ENCODE measurements around the gene AP3B1.

The AP3B1 gene

DNA sequence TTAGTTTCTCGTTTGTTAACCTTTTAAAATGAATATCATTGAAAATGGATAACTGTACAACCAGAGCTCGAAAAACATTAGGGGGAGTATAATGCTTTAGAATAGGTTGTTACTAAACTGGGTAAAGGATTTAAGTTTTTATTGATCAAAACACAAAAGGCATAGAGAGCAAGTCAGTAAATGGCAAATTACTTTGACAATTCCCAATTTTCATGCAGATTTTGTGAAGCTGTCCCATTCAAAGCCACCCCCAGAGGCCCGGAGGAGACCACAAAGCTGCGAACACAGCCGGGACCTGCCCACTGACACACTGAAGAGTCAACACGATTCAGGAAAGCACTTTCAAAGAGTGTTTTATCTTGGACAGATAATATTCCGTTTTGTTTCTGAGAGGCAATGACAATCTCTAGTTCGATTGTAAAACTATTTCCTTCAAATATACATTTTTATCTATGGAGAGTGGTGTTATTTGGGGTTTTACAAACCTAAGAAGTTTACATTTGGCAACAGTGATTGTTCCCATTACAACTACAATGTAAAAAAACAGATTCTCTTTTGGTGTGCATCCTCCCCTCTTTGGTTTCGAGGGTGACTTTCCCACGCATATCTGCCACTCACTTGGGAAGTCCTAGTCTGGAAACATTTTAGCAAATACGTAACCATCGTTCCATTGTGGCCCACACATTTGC is 335.7 kb downstream of the AP3B1 start:
- no peak for DNase-seq

DNA sequence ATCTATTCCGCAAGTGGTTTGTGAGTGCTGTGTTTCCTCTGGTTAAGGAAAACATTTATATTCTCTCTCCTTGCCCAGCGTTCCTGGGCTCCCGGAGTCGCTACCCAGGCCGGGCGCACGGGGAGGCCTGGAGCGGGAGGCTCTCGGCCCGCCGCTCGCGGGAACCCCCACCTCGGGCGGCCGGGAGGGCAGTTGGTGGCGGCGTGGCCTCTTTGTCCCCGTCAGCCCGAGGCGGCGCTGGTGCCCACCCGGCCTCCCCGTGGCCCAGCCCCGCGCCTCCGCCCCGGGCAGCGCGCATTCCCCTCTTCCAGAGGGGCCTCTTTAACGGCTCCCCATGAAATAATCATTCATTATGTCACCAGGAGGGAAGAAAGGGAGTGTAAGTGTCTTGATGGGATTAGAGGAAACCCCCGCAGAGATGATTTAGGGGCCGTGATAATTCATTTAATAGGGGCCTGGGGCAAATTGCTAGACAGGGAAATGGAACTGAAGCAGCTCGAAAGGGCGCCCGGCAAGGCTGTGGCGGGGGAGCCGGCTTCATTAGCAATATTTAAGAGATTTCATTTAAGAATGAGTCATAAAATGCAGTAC is 336.5 kb downstream of the AP3B1 start:
- DNase-seq, result no peak

DNA sequence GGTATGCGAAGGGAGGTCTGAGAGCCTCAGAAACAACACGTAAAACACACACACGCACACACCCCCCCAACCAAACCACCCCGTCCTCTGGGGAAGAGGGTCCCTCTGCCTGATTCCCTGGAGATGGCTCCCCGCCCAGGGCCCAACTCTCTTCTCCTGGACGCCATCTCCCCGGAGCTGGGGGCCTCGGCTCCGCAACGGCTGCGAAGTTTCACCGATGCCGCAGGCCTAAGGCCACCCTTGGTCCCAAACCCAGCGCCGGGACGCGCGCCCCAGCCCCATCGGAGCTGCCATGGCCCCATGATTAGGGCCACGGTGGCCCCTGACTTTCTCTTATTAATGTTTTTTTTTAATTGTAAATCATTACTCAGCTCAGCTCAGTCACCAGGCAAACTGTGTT is 337.0 kb downstream of the AP3B1 start:
- DNase-seq, result no peak

DNA sequence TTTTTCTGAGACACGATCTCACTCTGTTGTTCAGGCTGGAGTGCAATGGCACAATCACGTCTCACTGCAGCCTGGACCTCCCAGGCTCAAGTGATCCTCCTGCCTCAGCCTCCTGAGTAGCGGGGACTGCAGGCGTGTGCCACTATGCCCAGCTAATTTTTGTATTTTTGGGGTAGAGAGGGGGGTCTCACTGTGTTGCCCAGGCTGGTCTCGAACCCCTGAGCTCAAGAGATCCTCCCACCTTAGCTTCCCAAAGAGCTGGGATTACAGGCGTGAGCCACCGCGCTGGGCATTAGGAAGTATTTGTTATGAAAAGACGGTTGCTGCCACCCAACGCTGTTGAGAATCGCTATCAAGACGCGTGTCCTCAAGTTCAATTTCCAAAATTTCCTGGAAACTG is 337.4 kb downstream of the AP3B1 start:
- DNase-seq, result no peak

DNA sequence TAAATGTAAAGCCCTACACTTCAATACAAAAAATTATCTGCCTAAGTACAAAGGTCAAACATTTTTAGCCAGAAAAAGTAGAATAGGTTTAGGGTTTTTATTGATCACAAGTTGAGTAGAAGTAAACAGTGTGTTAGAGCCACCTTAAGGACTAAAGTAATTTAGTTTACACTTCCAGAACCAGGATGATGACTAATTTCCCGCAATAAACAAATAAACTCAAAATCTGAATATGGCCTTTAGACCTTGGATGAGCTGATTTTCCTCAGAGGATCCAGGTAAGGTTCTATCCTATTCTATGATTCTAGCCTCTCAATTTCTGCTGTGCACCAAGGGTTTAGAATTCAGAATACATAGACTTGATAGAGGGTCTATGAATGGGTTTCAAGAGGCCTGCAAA is 338.9 kb downstream of the AP3B1 start:
- DNase-seq, result no peak

DNA sequence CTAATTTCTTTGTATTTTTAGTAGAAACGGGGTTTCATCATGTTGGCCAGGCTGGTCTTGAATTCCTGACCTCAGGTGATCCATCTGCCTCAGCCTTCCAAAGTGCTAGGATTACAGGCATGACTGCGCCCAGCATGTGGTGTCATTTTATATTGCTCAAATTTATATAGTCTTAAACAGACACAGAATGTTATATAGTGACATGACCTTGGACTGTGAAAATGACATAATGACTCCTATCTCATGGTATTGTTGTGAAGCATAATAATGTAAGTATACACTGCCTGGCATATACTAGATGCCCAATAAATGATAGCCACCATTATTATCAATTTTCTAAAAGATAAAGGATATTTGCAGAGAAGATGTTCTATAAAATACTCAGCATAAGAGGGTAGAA is 341.1 kb downstream of the AP3B1 start:
- DNase-seq, result no peak

DNA sequence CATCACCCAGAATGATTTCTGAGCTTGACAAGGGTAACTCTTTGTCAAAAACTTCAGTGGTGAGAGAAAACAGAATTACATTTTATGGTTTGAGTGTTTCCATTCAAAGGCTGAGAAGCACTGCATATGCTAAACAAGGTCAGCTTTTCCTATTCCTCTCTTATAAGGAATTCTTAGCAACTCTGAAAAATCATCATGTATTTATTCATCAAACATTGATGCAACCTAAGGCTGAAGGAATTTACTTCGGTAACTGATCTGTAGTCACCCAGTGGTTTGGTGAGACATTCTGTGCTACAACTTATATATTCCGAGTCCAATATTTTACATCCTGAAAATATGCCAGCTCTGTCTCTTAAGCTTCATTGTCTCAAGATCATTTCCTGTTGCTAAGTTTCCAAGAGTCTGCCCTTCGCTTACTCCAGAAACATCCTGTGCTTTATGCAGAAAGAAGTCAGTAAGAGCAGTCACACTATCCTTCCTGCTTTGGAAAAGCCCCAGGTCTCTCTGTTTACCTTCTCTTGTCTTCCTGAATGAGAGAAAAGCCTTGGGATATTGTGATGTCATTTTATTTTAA is 341.8 kb downstream of the AP3B1 start:
- DNase-seq, result no peak

Data from SHP77 treated with DMSO at 0.1 percent for 48 hours (cell line).